NT2/D1 (cell line): ENCODE results near the gene CYTIP.

Experiments
- DNase-seq: peaks from one replicate; pipeline ENCODE4 v3.0.0-alpha.2; 2011; ENCODE audit warnings: low read depth, low spot score
- H3K27me3 ChIP-seq: 2 replicates; pipeline ENCODE4 v1.6.0; 2011; ENCODE audit warnings: mild to moderate bottlenecking; ENCODE audit not compliant: insufficient read length, insufficient read depth
- H3K36me3 ChIP-seq: 2 replicates; pipeline ENCODE4 v1.6.1; 2011; ENCODE audit warnings: mild to moderate bottlenecking, low read length, mixed read lengths; ENCODE audit not compliant: insufficient read depth, insufficient read length
- H3K4me1 ChIP-seq: 2 replicates; pipeline ENCODE4 v1.5.1; 2011; ENCODE audit not compliant: insufficient read depth, insufficient read length
- H3K4me3 ChIP-seq: 2 replicates; pipeline ENCODE4 v1.5.1; 2011; ENCODE audit warnings: low read depth; ENCODE audit not compliant: insufficient read length
- H3K9ac ChIP-seq: 2 replicates; pipeline ENCODE4 v1.6.0; 2011; ENCODE audit warnings: low read depth; ENCODE audit not compliant: insufficient read length
- H3K9me3 ChIP-seq: 2 replicates; pipeline ENCODE4 v1.5.1; 2011; ENCODE audit warnings: mild to moderate bottlenecking, low read length; ENCODE audit not compliant: insufficient read depth
- SUZ12 ChIP-seq: IDR thresholded peaks from 2 replicates; pipeline ENCODE4 v1.6.1; 2011; ENCODE audit not compliant: insufficient read length, insufficient read depth; ENCODE audit errors: extremely low read depth
- YY1 ChIP-seq: IDR thresholded peaks from 2 replicates; pipeline ENCODE4 v1.6.1; 2011; ENCODE audit not compliant: insufficient read length, insufficient read depth
- ZNF274 ChIP-seq: IDR thresholded peaks from 2 replicates; pipeline ENCODE4 v1.6.1; 2011; ENCODE audit warnings: mild to moderate bottlenecking, low read depth, low read length

The CYTIP gene

DNA sequence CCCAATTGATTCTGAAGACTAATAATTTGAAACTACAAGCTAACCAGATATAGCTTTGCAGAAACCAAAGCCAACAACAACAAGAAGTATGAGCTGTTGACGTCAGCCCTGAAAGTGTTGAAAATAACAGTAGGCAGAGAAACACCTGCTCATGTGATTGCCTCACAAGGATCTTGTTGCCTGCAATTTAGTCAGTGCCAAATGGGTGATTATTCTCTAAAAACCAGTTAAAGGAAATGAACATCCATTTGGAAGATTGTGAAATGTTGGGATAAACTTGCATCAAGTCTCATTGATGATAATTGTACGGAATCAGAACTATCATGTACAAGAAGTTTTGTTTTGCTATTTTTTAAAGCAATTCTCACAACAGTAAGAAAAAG, 2.8 kb downstream of the CYTIP start:
- Histone ChIP-seq H3K4me1 (no peaks in the 10 kb centered on the region), H3K36me3 (no peaks in the 10 kb centered on the region), H3K27me3 (no peaks in the 10 kb centered on the region), H3K9ac (no peak overlapping the region), H3K4me3 (no peak overlapping the region), H3K9me3 (no peaks in the 10 kb centered on the region)
- TF ChIP-seq SUZ12 (no peak), ZNF274 (no peak), YY1 (no peak)
- no peak for DNase-seq

DNA sequence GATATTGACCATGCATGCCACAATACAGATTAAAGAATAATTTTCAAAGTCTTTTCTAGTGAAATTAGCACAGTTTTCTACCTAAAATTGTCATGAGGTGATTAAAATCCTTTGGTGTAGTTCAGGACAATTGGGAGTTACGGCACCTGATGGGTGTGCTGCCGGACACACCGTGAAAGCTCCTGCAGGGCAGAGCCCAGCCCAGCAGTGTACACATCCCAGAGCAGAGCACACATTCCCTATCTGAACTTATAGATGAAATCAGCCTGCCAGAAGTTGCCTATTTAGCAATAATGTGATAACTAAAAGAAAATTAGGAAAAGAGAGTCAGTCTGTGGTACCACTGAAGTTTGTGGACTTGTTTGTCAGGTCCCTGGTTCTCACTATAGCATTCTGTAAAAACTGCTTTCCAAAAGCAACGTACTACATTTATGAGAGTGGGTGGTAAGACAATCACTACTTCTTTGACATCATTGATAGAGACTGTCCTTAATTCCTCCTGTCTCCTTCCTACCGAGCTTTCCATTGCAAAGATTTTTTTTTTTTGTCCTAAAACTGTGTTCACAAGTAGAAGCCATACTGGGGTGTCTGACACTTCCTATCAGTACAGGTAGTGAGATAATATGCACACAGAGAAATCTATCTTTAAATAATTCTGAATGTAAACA, 3.4 kb downstream of the CYTIP start:
- H3K36me3 ChIP-seq: no peaks in the 10 kb centered on the region
- H3K4me1 ChIP-seq: no peaks in the 10 kb centered on the region
- H3K4me3 ChIP-seq: no peak overlapping the region
- H3K9ac ChIP-seq: no peak overlapping the region
- TF ChIP-seq YY1: no peak
- no peak for TF ChIP-seq ZNF274
- TF ChIP-seq SUZ12: no peak
- no peaks in the 10 kb centered on the region for H3K27me3 ChIP-seq
- H3K9me3 ChIP-seq: no peaks in the 10 kb centered on the region
- DNase-seq: no peak

DNA sequence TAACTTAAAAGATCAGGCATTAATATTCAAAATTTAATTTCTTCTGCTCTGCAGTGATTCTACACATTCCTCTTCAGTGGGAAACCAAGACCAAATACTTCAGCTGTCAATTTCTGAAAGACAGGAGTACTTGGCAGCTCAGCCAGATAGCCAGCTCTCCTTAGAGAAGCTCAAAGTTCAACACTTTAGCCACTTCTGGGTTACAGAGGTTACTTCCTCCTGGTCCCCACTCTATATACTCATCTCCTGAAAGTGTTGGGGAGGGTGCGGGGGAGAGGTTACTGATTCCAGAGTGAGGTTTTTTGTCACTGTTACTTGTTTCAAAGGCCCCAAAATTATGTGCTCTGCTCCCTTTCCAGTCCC, 4.1 kb downstream of the CYTIP start:
- H3K36me3 ChIP-seq: no peaks in the 10 kb centered on the region
- no peak overlapping the region for H3K4me3 ChIP-seq
- H3K4me1 ChIP-seq: no peaks in the 10 kb centered on the region
- TF ChIP-seq ZNF274: no peak
- TF ChIP-seq SUZ12: no peak
- TF ChIP-seq YY1: no peak
- H3K9me3 ChIP-seq: no peaks in the 10 kb centered on the region
- H3K27me3 ChIP-seq: no peaks in the 10 kb centered on the region
- no peak for DNase-seq
- H3K9ac ChIP-seq: no peak overlapping the region

DNA sequence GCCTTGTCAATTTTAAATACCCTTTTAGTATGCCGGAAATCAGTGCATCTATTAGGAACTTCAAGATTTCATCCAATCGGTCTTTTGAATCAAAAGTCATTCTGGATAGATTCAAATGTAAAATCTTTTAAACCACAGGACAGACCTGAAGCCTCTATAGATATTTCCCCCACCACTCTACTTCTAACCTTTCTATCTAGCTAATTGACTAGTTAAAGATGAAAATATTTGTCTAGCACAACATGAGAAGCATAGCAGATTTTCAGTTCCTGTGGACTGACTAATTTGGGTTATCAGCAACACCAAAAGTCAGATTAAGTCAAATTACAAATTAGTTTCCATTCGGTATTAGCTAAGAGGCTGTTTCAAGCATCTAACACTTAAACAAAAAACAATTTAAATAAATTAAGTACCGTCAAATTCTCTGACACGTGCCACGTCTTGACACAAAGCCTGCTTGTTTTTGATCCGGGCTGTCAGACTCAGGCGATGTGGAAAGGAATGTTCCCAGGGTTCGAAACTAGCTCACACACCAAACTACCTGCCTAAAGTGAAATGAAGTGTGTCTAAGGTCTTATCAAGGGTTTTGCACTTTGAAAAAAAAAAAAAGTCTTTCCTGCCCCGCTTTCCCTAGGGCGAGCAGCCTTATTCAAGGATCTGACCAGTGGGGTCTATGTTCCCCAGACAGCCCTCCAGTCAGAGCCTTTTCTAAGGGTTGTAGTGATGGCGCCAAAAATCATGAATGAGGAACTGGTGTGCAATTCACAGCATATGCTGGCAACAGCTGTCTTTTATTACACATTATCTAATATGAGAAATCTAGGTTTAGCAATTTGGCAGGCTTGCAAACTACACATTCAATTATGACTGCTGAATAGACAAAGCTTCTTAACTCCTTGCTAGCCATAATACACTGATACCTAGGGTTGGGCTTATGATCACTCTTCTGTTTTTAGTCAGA, 4.7 kb downstream of the CYTIP start:
- TF ChIP-seq SUZ12 (no peak), ZNF274 (no peak), YY1 (no peak)
- DNase-seq: no peak

DNA sequence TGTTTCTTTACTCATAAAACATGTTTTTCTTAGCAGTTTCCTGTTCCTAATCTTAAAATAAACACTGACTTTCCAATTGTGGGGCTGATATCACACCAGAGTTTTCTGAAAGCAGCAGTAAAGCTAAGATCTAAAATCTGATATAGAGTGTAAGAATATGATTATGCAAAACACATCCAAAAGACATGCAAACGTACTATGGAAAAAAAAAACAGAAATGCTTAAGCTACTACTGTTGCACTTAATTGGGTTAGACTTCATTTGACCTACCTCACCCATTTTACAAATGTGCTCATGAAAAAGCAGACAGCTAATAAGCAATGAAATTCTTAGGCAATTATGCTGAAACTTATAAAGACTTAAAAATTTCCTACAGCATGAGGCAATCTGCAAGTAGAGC, 10.5 kb downstream of the CYTIP start:
- no peak for DNase-seq
- TF ChIP-seq YY1 (no peak), SUZ12 (no peak), ZNF274 (no peak)
- H3K4me3 ChIP-seq: no peak overlapping the region
- no peaks in the 10 kb centered on the region for H3K9me3 ChIP-seq
- H3K36me3 ChIP-seq: no peaks in the 10 kb centered on the region
- no peaks in the 10 kb centered on the region for H3K4me1 ChIP-seq
- no peaks in the 10 kb centered on the region for H3K27me3 ChIP-seq
- no peak overlapping the region for H3K9ac ChIP-seq

More for the DNA sequence above, 4.7 kb downstream of the CYTIP start:
- Histone ChIP-seq H3K27me3 (no peaks in the 10 kb centered on the region), H3K4me1 (no peaks in the 10 kb centered on the region), H3K9ac (no peak overlapping the region), H3K36me3 (no peaks in the 10 kb centered on the region), H3K4me3 (no peak overlapping the region), H3K9me3 (no peaks in the 10 kb centered on the region)

DNA sequence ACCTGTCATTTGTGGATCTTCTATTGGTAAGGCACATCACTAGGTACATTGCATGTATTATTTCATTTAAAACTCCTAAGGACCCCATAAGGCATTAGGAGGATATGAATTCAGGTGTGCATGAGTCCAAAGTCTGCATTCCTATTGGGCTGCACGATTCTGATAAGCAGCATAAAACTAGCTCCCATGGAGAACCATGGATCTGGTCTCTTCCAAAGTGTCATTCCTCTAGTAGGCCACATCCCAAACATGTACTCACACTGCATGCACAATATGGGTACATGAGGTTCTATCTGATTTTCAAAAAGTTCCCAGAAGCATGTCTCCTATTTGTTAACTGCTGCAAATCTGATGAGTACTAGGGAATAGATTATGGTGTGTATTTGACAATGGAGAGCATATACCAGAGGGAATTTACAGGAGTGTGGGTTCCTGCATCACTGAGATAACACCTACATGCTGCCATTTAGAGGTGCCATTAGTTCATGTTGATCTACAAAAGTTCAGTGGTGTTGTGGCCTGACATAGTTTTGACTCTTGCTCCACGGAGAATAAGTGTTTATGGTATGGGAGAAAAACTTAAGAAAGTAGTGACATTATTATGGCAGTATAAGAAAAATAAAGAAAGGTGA, 11.3 kb downstream of the CYTIP start:
- Histone ChIP-seq H3K4me3 (no peak overlapping the region), H3K27me3 (no peaks in the 10 kb centered on the region), H3K9me3 (no peaks in the 10 kb centered on the region), H3K9ac (no peak overlapping the region), H3K36me3 (no peaks in the 10 kb centered on the region), H3K4me1 (no peaks in the 10 kb centered on the region)
- no peak for DNase-seq
- TF ChIP-seq YY1: no peak
- no peak for TF ChIP-seq ZNF274
- no peak for TF ChIP-seq SUZ12

DNA sequence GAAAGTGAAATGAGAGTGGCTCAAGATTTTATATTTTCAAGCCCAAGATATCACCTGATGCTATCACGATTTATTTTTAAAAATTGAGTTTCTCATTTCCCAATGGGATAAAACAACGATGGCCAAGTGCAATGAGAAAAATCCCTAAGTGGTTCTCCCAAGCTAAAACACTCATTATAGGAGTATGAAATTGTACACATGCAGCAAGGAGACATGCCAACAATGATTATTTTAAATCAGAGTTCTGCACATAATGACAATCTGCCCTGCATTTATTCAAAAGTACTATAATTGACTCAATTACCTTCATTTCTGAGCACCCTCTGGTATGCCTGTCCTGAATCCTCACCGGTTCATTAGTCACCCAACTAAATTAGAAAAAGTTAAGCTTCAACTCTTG, 12.7 kb downstream of the CYTIP start:
- no peak for DNase-seq
- no peaks in the 10 kb centered on the region for H3K4me1 ChIP-seq
- TF ChIP-seq YY1 (no peak), ZNF274 (no peak), SUZ12 (no peak)
- no peak overlapping the region for H3K4me3 ChIP-seq
- H3K9me3 ChIP-seq: no peaks in the 10 kb centered on the region; the same call in 1 of the 2 replicates
- no peaks in the 10 kb centered on the region for H3K36me3 ChIP-seq
- H3K9ac ChIP-seq: no peak overlapping the region
- H3K27me3 ChIP-seq: no peaks in the 10 kb centered on the region
